Neural crest cell (in vitro differentiated cells): ENCODE results near the gene TXNDC9. TPM values are rescaled to one million over a fixed set of nuclear protein-coding genes. Genes with fewer than 3 reads are reported as not detected.
"Not testable (repeated sequence)": the region's sequence is repeated elsewhere in the genome, so short reads cannot be mapped to it uniquely, and the experiment has no call there.

Source experiments
- DNase-seq: peaks from one replicate; pipeline ENCODE4 v3.0.0; 2021; ENCODE audit warnings: low read depth, mixed read lengths, low spot score
- H3K27ac Mint-ChIP-seq: one replicate; pipeline ENCODE4 v1.8.0; 2021; ENCODE audit warnings: mild to moderate bottlenecking, mixed read lengths; ENCODE audit not compliant: unreplicated experiment
- H3K27me3 Mint-ChIP-seq: 2 replicates; pipeline ENCODE4 v1.8.0; 2021; ENCODE audit warnings: low read depth, mild to moderate bottlenecking, mixed read lengths
- H3K36me3 Mint-ChIP-seq: 2 replicates; pipeline ENCODE4 v1.8.0; 2021; ENCODE audit warnings: low read depth, mild to moderate bottlenecking, mixed read lengths
- H3K4me1 Mint-ChIP-seq: 2 replicates; pipeline ENCODE4 v1.8.0; 2021; ENCODE audit warnings: mixed read lengths
- H3K4me3 Mint-ChIP-seq: one replicate; pipeline ENCODE4 v1.8.0; 2021; ENCODE audit warnings: mild to moderate bottlenecking, mixed read lengths
- H3K9me3 Mint-ChIP-seq: 2 replicates; pipeline ENCODE4 v1.8.0; 2021; ENCODE audit warnings: mixed read lengths
- CTCF ChIP-seq: fragments of 200-600 bp; sonication (generic); conservative IDR thresholded peaks from 2 replicates; pipeline ENCODE4 v1.5.0; 2021; ENCODE audit warnings: antibody characterized with exemption, mild to moderate bottlenecking
- total RNA-seq: library from RNA; stranded (reverse); gene quantifications from 2 replicates; pipeline ENCODE4 v1.2.1, GENCODE V29; 2021

The TXNDC9 gene
- total RNA-seq, 1 donor from 2014 or later, result 30.7 TPM

GRCh38 chr2:99317161-99317872, 18.8 kb downstream of the TXNDC9 start:
- Mint-ChIP-seq H3K27ac (no peak overlapping the region), H3K9me3 (no peaks in the 10 kb centered on the region), H3K36me3 (peaks cover 23% of the 10 kb centered on the region), H3K4me1 (no peaks in the 10 kb centered on the region), H3K27me3 (no peaks in the 10 kb centered on the region), H3K4me3 (no peak overlapping the region)
- no peak for DNase-seq
- no peak for TF ChIP-seq CTCF

DNA sequence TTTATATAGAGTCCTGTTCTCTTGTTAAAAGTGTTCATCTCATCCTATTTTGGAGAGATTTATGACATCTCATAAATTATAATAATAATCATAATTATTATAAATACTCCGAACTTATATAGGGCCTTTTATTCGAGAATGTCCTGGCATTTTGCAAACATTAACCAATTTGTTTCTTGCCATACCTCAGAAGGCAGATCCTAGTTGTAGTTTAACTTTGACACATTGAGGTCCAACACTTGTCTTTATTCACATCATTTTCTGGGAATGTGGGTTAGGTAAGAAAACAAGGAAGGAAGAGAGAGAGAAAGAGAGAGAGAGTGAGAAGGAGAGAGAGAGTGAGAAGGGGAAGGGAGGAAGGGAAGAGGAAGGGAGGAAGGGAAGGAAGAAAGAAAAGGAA, 35.0 kb downstream of the TXNDC9 start, which contains the start of gene LYG1:
TSS of gene LYG1 (minus strand) at position 101 of the 400 bp plus-strand sequence. CDS start 5,527 bp downstream, outside the sequence.
- H3K4me3 Mint-ChIP-seq, DNase-seq, H3K9me3 Mint-ChIP-seq, H3K27ac Mint-ChIP-seq, H3K27me3 Mint-ChIP-seq, H3K36me3 Mint-ChIP-seq, H3K4me1 Mint-ChIP-seq: not testable (repeated sequence)

GRCh38 chr2:99299580-99299979, 36.6 kb downstream of the TXNDC9 start:
- peaks cover 2% of the 10 kb centered on the region for H3K9me3 Mint-ChIP-seq
- DNase-seq, result no peak
- no peak for TF ChIP-seq CTCF
- no peak overlapping the region for H3K27ac Mint-ChIP-seq
- H3K27me3 Mint-ChIP-seq, result no peaks in the 10 kb centered on the region
- no peak overlapping the region for H3K4me3 Mint-ChIP-seq
- no peaks in the 10 kb centered on the region for H3K4me1 Mint-ChIP-seq
- peaks cover 10% of the 10 kb centered on the region for H3K36me3 Mint-ChIP-seq

- DNase-seq, result no peak
- peaks cover 11% of the 10 kb centered on the region for H3K36me3 Mint-ChIP-seq
- H3K9me3 Mint-ChIP-seq, result peaks cover 2% of the 10 kb centered on the region
- TF ChIP-seq CTCF, result no peak
- no peaks in the 10 kb centered on the region for H3K4me1 Mint-ChIP-seq
- no peaks in the 10 kb centered on the region for H3K27me3 Mint-ChIP-seq
- no peak overlapping the region for H3K27ac Mint-ChIP-seq
- H3K4me3 Mint-ChIP-seq, result no peak overlapping the region
Measured at GRCh38 chr2:99297994-99298393, 38.1 kb downstream of the TXNDC9 start.

DNA sequence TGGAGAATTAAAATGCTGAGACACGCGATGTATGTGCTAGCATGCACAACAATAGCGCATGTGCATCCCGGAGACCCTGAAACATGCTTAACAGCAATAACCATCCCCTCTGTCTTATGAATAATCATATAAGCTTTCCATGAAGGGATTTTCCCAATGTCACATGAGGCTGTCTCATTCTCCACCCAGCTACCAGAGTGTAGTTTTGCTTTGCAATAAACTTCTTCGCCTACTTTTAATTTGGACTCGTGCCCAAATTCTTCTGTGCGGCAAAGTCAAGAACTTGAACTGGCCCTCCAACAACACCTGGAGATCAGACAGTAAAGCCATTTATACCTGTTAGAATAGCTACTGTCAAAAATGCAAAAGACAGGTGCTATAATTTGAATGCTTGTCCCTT, 50.6 kb downstream of the TXNDC9 start:
- no peak for TF ChIP-seq CTCF
- H3K36me3 Mint-ChIP-seq, result peaks cover 15% of the 10 kb centered on the region
- no peak for DNase-seq
- H3K4me3 Mint-ChIP-seq, result no peak overlapping the region
- no peak overlapping the region for H3K27ac Mint-ChIP-seq
- no peaks in the 10 kb centered on the region for H3K27me3 Mint-ChIP-seq
- peaks cover 4% of the 10 kb centered on the region for H3K9me3 Mint-ChIP-seq
- no peaks in the 10 kb centered on the region for H3K4me1 Mint-ChIP-seq

DNA sequence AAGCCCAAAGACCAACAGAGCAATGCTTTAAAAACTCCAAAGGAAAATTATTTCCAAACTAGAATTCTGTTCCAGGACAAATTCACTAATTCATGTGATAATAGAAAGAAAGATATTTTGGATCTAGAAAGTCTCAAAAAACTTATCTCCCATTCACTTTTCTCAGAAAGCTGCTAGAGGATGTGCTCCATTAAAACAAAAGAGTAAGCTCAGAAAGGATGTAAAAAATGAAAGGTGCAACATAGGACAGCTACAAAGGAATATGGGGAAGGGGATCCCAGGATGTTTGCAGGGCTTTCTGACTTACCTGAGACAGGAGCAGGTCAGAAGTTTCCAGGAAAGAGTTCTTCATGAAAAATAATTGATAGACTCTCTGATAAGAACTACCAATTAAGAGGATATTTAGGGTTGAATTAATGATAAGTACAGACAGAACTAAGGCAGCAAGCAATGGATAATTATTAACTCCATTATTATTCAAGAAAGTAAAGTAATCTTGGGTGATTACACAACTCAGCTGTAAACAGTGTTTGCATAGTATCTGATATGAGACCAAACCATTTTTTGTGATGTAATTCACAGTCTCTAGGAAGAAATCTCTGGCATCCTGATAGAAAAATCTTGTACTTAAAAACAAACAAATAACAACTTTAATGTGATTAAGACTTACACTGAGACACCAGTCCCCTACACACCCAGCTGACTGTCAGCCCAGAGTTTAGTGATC, 56.0 kb downstream of the TXNDC9 start:
- TF ChIP-seq CTCF, result no peak
- Mint-ChIP-seq H3K27ac (no peak overlapping the region), H3K27me3 (no peaks in the 10 kb centered on the region), H3K4me1 (no peaks in the 10 kb centered on the region), H3K9me3 (peaks cover 12% of the 10 kb centered on the region), H3K4me3 (no peak overlapping the region), H3K36me3 (peaks cover 33% of the 10 kb centered on the region)
- DNase-seq, result no peak
